HG03139 (cell line): Measurements from ENCODE around the gene SETBP1.

Source experiments
- ATAC-seq: cut with Tn5 transposase; IDR thresholded peaks from one replicate; pipeline ENCODE4 v1.9.1; 2021; ENCODE audit not compliant: unreplicated experiment

Gene SETBP1

GRCh38 chr18:44921974-44922373, 241.3 kb downstream of the SETBP1 start:
- no peak for ATAC-seq

- ATAC-seq: no peak
These were observed 242.3 kb downstream of the SETBP1 start for GRCh38 chr18:44922968-44923367.

GRCh38 chr18:44924785-44925499, 244.3 kb downstream of the SETBP1 start:
- no peak for ATAC-seq

- ATAC-seq: no peak
These were observed 246.6 kb downstream of the SETBP1 start for GRCh38 chr18:44927127-44927849.

- no peak for ATAC-seq
These were observed 254.2 kb downstream of the SETBP1 start for GRCh38 chr18:44934901-44935300.

- no peak for ATAC-seq
These were observed 254.8 kb downstream of the SETBP1 start for GRCh38 chr18:44935455-44935854.

GRCh38 chr18:44936485-44936884, 255.8 kb downstream of the SETBP1 start:
- ATAC-seq: no peak

- ATAC-seq: no peak
These were observed 257.5 kb downstream of the SETBP1 start for GRCh38 chr18:44937960-44938719.

GRCh38 chr18:44938720-44939665, 258.3 kb downstream of the SETBP1 start:
- no peak for ATAC-seq

- ATAC-seq: no peak
These were observed 260.8 kb downstream of the SETBP1 start for GRCh38 chr18:44941516-44941915.

- no peak for ATAC-seq
These were observed 261.4 kb downstream of the SETBP1 start for GRCh38 chr18:44942073-44942472.

- ATAC-seq: no peak
These were observed 262.7 kb downstream of the SETBP1 start for GRCh38 chr18:44943311-44943881.

GRCh38 chr18:44944461-44944860, 263.8 kb downstream of the SETBP1 start:
- ATAC-seq: no peak

GRCh38 chr18:44945888-44946401, 265.3 kb downstream of the SETBP1 start:
- no peak for ATAC-seq

- ATAC-seq: no peak
These were observed 265.9 kb downstream of the SETBP1 start for GRCh38 chr18:44946529-44947113.

- no peak for ATAC-seq
These were observed 269.3 kb downstream of the SETBP1 start for GRCh38 chr18:44949967-44950366.

GRCh38 chr18:44950685-44951195, 270.1 kb downstream of the SETBP1 start:
- no peak for ATAC-seq

GRCh38 chr18:44951748-44952147, 271.1 kb downstream of the SETBP1 start:
- no peak for ATAC-seq

- no peak for ATAC-seq
These were observed 273.6 kb downstream of the SETBP1 start for GRCh38 chr18:44954257-44954656.

GRCh38 chr18:44955825-44956224, 275.1 kb downstream of the SETBP1 start:
- ATAC-seq: no peak
